ENCODE results near the gene SMIM12.

Gene SMIM12

DNA sequence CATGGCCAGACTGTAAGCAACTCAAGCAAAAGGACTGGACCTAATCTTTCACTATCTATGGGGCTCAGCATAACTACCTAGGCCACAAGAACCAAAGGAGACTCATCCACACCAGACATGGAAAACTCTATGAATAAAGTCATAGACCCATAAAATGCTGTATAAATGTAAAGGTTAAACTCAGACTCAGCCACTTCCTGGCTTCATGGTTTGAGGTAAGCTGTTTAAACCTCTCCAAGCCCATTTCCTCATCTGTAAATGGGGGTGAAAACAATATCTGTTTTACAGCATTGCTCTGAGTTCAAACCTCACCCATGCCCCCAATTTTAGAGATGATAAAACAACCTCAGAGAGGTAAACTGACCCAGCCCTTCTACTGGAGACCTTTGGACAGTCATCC is 4.0 kb upstream of the SMIM12 start:
- H3K4me1 ChIP-seq (ENCODE audit: control insufficient read depth, insufficient read depth, low read length), result peaks cover 25% of the 10 kb centered on the region
- no peak overlapping the region for H3K9ac ChIP-seq (ENCODE audit: low read length in 2 of 2)
- H3K36me3 ChIP-seq (ENCODE audit: control insufficient read depth in 2 of 2, insufficient read depth in 2 of 2, low read length in 2 of 2), result no peaks in the 10 kb centered on the region
- H3K27me3 ChIP-seq (ENCODE audit: control insufficient read depth in 1 of 2, insufficient read depth in 2 of 2, low read length in 2 of 2), result no peaks in the 10 kb centered on the region
- no peak overlapping the region for H3K4me3 ChIP-seq (ENCODE audit: low read length in 2 of 2)
- H3K9me3 ChIP-seq (ENCODE audit: control insufficient read depth in 2 of 2, low read length in 2 of 2), result no peaks in the 10 kb centered on the region
- H3K27ac ChIP-seq (ENCODE audit: low read length), result no peak overlapping the region

GRCh38 chr1:34858901-34859445 is 576 bp downstream of the SMIM12 start:
- Histone ChIP-seq H3K9me3 (ENCODE audit: control insufficient read depth in 2 of 2, low read length in 2 of 2) (no peaks in the 10 kb centered on the region), H3K4me3 (ENCODE audit: low read length in 2 of 2) (peak overlapping the region; percentile 100), H3K4me1 (ENCODE audit: control insufficient read depth, insufficient read depth, low read length) (peaks cover 14% of the 10 kb centered on the region), H3K27ac (ENCODE audit: low read length) (peak overlapping the region; percentile 84), H3K9ac (ENCODE audit: low read length in 2 of 2) (peak overlapping the region; percentile 99), H3K36me3 (ENCODE audit: control insufficient read depth in 2 of 2, insufficient read depth in 2 of 2, low read length in 2 of 2) (peaks cover 9 to 13% of the 10 kb centered on the region in 2 donors), H3K27me3 (ENCODE audit: control insufficient read depth in 1 of 2, insufficient read depth in 2 of 2, low read length in 2 of 2) (no peaks in the 10 kb centered on the region)

- no peak overlapping the region for H3K27ac ChIP-seq (ENCODE audit: low read length)
- no peaks in the 10 kb centered on the region for H3K27me3 ChIP-seq (ENCODE audit: control insufficient read depth in 1 of 2, insufficient read depth in 2 of 2, low read length in 2 of 2)
- H3K4me3 ChIP-seq (ENCODE audit: low read length in 2 of 2), result no peak overlapping the region
- no peak overlapping the region for H3K9ac ChIP-seq (ENCODE audit: low read length in 2 of 2)
- peaks cover 22% of the 10 kb centered on the region for H3K4me1 ChIP-seq (ENCODE audit: control insufficient read depth, insufficient read depth, low read length)
- H3K9me3 ChIP-seq (ENCODE audit: control insufficient read depth in 2 of 2, low read length in 2 of 2), result no peaks in the 10 kb centered on the region
- peaks cover 11 to 16% of the 10 kb centered on the region in 2 donors for H3K36me3 ChIP-seq (ENCODE audit: control insufficient read depth in 2 of 2, insufficient read depth in 2 of 2, low read length in 2 of 2)
These were observed 2.9 kb downstream of the SMIM12 start for GRCh38 chr1:34856697-34857096.

DNA sequence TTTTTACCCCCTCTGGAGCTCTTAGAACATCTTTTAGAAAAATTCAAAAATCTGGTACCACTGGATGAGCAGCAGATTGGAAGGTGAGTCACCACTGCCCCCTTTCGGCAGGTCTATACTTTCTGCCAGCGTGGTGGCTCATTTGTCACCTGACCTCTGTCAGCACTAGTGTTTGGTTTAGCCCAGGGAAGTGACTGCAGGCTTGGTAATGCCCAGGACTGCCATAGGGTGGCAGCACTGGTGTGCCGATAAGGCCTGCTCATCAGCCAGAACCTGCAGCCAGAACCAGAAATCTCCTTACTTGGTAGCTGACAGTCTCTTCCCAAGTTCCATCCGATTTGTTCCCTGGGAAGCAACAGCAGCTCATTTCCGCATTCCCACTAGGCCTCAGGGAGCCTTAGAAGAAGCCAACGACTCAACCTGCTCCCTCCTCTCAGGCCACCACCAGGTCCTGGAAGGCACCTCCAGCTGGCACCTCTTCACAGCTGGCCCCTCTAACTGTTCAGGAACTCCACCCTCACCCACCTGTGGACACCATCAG is 6.8 kb downstream of the SMIM12 start:
- H3K4me1 ChIP-seq (ENCODE audit: control insufficient read depth, insufficient read depth, low read length), result peaks cover 12% of the 10 kb centered on the region
- peaks cover 17% of the 10 kb centered on the region in 2 donors for H3K36me3 ChIP-seq (ENCODE audit: control insufficient read depth in 2 of 2, insufficient read depth in 2 of 2, low read length in 2 of 2)

DNA sequence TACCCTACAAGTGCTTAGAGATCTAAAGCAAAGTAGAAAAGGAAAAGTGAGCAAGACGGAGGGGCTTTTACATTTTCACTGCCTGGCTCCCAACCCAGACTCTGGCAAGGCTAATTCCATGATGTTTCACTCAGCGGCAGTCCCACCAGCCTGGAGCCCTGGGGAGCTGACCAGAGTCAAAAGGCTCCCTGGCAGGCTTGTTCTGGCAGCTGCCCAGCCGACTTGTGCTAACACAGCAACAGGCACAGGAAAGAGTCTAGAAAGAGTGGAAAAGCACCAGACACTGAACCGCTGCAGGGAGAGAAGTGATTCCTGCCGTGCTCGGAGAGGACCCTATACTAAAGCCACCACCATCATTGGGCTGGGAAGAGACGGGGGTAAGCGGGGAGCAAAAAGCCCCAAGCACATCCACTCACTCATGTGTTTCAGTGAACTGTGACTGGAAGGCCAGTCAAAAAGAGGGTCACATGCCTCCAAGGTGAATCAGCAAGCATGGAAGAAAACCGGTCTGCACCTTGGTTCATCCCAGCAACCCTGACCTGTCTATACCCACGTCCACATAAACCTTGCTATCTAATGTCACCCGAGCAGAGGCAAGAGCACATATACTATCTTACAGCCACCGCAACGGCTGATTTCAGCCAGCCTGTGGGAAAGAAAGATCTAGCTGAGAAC is 8.0 kb downstream of the SMIM12 start:
- H3K4me1 ChIP-seq (ENCODE audit: control insufficient read depth, insufficient read depth, low read length), result peaks cover 11% of the 10 kb centered on the region
- H3K9me3 ChIP-seq (ENCODE audit: control insufficient read depth in 2 of 2, low read length in 2 of 2), result no peaks in the 10 kb centered on the region
- H3K27me3 ChIP-seq (ENCODE audit: control insufficient read depth in 1 of 2, insufficient read depth in 2 of 2, low read length in 2 of 2), result no peaks in the 10 kb centered on the region
- H3K9ac ChIP-seq (ENCODE audit: low read length in 2 of 2), result peak overlapping the region in 1 of 2 donors; percentile 2
- peaks cover 17 to 20% of the 10 kb centered on the region in 2 donors for H3K36me3 ChIP-seq (ENCODE audit: control insufficient read depth in 2 of 2, insufficient read depth in 2 of 2, low read length in 2 of 2)
- H3K4me3 ChIP-seq (ENCODE audit: low read length in 2 of 2), result no peak overlapping the region
- H3K27ac ChIP-seq (ENCODE audit: low read length), result no peak overlapping the region

More for the DNA sequence above, 6.8 kb downstream of the SMIM12 start:
- H3K27ac ChIP-seq (ENCODE audit: low read length), result peak overlapping the region; percentile 80
- peak overlapping the region; percentile 40 to 58 for H3K9ac ChIP-seq (ENCODE audit: low read length in 2 of 2)
- no peaks in the 10 kb centered on the region for H3K9me3 ChIP-seq (ENCODE audit: control insufficient read depth in 2 of 2, low read length in 2 of 2)
- H3K27me3 ChIP-seq (ENCODE audit: control insufficient read depth in 1 of 2, insufficient read depth in 2 of 2, low read length in 2 of 2), result no peaks in the 10 kb centered on the region
- H3K4me3 ChIP-seq (ENCODE audit: low read length in 2 of 2), result no peak overlapping the region

DNA sequence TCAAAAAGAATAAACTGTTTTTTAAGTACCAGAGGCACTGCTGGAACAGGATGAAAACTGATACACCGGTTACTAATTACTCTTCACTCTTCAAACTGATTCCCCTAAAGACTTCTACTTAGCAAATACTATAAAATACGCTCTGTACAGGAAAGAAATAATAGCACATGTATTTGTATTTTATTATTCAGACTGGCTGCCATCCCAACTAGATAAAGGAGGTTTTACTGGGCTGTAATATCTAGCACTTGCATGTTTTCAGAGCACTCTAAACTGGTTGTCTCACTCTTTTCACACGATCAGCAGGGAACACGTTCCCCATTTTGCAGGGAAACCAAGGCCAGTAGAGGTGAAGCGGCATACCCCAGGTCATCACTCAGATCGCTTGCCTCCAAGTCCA is 9.2 kb downstream of the SMIM12 start:
- Histone ChIP-seq H3K4me1 (ENCODE audit: control insufficient read depth, insufficient read depth, low read length) (peaks cover 11% of the 10 kb centered on the region), H3K9me3 (ENCODE audit: control insufficient read depth in 2 of 2, low read length in 2 of 2) (no peaks in the 10 kb centered on the region), H3K27me3 (ENCODE audit: control insufficient read depth in 1 of 2, insufficient read depth in 2 of 2, low read length in 2 of 2) (no peaks in the 10 kb centered on the region), H3K36me3 (ENCODE audit: control insufficient read depth in 2 of 2, insufficient read depth in 2 of 2, low read length in 2 of 2) (peaks cover 15 to 19% of the 10 kb centered on the region in 2 donors), H3K4me3 (ENCODE audit: low read length in 2 of 2) (no peak overlapping the region), H3K27ac (ENCODE audit: low read length) (no peak overlapping the region), H3K9ac (ENCODE audit: low read length in 2 of 2) (no peak overlapping the region)

- peaks cover 5% of the 10 kb centered on the region for H3K4me1 ChIP-seq (ENCODE audit: control insufficient read depth, insufficient read depth, low read length)
- H3K27me3 ChIP-seq (ENCODE audit: control insufficient read depth in 1 of 2, insufficient read depth in 2 of 2, low read length in 2 of 2), result no peaks in the 10 kb centered on the region
- H3K4me3 ChIP-seq (ENCODE audit: low read length in 2 of 2), result no peak overlapping the region
- H3K9me3 ChIP-seq (ENCODE audit: control insufficient read depth in 2 of 2, low read length in 2 of 2), result no peaks in the 10 kb centered on the region
- H3K36me3 ChIP-seq (ENCODE audit: control insufficient read depth in 2 of 2, insufficient read depth in 2 of 2, low read length in 2 of 2), result peaks cover 3 to 8% of the 10 kb centered on the region in 2 donors
- H3K27ac ChIP-seq (ENCODE audit: low read length), result no peak overlapping the region
- no peak overlapping the region for H3K9ac ChIP-seq (ENCODE audit: low read length in 2 of 2)
These were observed 12.5 kb downstream of the SMIM12 start for GRCh38 chr1:34847094-34847493.

- Histone ChIP-seq H3K4me3 (ENCODE audit: low read length in 2 of 2) (no peak overlapping the region), H3K27ac (ENCODE audit: low read length) (no peak overlapping the region), H3K36me3 (ENCODE audit: control insufficient read depth in 2 of 2, insufficient read depth in 2 of 2, low read length in 2 of 2) (peaks cover 0 to 8% of the 10 kb centered on the region in 2 donors), H3K27me3 (ENCODE audit: control insufficient read depth in 1 of 2, insufficient read depth in 2 of 2, low read length in 2 of 2) (no peaks in the 10 kb centered on the region), H3K9me3 (ENCODE audit: control insufficient read depth in 2 of 2, low read length in 2 of 2) (no peaks in the 10 kb centered on the region), H3K4me1 (ENCODE audit: control insufficient read depth, insufficient read depth, low read length) (no peaks in the 10 kb centered on the region), H3K9ac (ENCODE audit: low read length in 2 of 2) (peak overlapping the region in 1 of 2 donors; percentile 13)
These were observed 13.3 kb downstream of the SMIM12 start for GRCh38 chr1:34846265-34846664.

DNA sequence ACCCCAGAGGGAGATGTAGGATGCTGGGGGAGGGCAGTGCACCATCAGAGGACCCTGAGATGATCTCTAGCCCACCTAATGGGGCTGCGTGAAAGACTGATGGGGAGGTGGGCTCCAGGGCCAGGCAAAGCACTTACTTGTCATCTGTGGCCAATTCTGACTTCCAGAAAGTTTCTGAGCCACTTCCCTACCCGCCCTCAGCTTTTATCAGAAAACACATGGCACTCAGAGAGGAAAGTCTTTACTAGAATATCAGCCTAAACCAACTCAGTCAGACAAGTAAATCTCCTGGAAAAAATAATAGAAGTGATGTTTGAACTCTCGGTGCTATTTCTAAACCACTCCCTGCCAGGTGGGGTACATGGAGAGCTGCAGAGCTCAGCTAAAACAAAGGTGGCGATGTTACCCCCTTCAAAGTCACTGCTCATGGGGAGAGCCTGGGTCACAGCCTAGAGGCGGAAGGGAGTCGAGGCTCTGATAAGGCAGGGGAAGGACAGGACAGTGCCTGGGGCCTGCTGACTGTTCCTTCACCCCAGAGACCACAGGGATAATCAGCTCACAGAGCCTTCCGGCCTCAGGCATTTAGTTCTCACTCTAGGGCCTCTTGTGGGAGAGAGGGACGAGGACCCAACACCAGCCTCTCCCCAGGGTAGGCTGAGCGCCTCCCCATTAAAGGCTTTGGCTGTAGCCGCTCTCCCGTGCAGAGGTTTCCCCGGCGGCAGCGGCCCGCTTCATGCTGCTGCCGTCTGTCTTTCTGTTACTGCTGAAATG is 14.2 kb downstream of the SMIM12 start:
- no peak overlapping the region for H3K9ac ChIP-seq (ENCODE audit: low read length in 2 of 2)
- H3K9me3 ChIP-seq (ENCODE audit: control insufficient read depth in 2 of 2, low read length in 2 of 2), result no peaks in the 10 kb centered on the region
- no peaks in the 10 kb centered on the region for H3K27me3 ChIP-seq (ENCODE audit: control insufficient read depth in 1 of 2, insufficient read depth in 2 of 2, low read length in 2 of 2)
- H3K27ac ChIP-seq (ENCODE audit: low read length), result no peak overlapping the region
- no peak overlapping the region for H3K4me3 ChIP-seq (ENCODE audit: low read length in 2 of 2)
- H3K36me3 ChIP-seq (ENCODE audit: control insufficient read depth in 2 of 2, insufficient read depth in 2 of 2, low read length in 2 of 2), result peaks cover 0 to 9% of the 10 kb centered on the region in 2 donors
- H3K4me1 ChIP-seq (ENCODE audit: control insufficient read depth, insufficient read depth, low read length), result no peaks in the 10 kb centered on the region

DNA sequence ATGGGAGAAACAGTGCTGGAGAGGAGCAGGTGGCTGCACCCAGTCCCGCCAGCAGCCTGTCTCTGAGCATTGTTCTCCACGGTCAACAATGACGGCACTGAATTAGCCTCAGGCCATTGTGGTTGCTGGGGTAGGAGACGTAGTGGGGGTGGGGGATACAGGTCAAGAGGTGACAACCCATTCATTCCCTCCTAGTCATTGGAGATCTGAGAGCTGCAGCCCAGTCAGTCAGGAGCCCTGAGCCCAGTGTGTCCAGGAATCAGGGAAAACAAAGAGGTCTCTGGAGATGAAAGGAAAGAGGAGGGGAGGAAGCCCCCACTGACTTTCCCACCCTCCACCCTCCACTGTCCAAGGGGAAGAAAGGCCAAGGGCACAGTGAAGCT is 15.3 kb downstream of the SMIM12 start:
- Histone ChIP-seq H3K27ac (ENCODE audit: low read length) (no peak overlapping the region), H3K9ac (ENCODE audit: low read length in 2 of 2) (no peak overlapping the region), H3K36me3 (ENCODE audit: control insufficient read depth in 2 of 2, insufficient read depth in 2 of 2, low read length in 2 of 2) (peaks cover 0 to 6% of the 10 kb centered on the region in 2 donors), H3K27me3 (ENCODE audit: control insufficient read depth in 1 of 2, insufficient read depth in 2 of 2, low read length in 2 of 2) (no peaks in the 10 kb centered on the region), H3K4me1 (ENCODE audit: control insufficient read depth, insufficient read depth, low read length) (no peaks in the 10 kb centered on the region), H3K9me3 (ENCODE audit: control insufficient read depth in 2 of 2, low read length in 2 of 2) (no peaks in the 10 kb centered on the region), H3K4me3 (ENCODE audit: low read length in 2 of 2) (no peak overlapping the region)

Data from stomach smooth muscle (tissue), 2 donors.